ENCODE data around the gene CCR9.

The CCR9 gene

DNA sequence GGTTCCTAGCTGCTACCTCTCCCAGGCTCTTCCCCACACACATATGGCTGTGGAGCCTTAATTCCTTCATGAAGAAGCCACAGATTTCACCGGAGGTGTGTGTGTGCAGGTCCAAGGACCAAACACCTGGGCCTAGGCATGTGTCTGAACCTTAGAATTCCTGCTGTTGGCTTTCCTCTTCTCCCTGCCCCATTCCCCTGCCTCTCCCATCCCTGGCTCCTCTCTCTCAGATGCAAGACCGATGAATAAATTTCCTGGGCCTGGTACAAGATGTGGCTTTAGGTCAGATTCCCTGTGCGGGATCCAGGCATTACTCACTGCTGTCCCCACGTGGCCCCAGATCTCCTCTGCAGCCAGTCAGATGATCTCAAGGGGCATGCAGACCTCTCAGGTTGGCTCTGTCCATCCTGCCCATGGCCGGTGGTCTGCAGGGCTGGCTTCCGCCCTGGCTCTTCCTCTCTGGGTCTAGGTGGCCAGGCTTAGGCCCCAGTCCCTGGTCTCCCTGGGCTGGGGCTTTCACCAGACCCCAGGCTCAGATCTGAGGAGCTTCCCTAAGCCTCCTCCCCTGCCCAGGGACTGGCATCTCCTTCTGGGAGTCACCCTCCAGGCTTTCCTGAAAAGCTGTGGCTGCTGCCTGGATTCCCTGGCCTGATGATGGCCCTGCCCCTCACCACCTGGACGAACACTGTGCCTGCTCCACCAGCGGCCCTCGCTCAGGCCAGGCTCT is 20.5 kb downstream of the CCR9 start:
- intact Hi-C loops (cut with DNase I) = no loop called here
- DNase-seq = no peak

GRCh38 chr3:45907769-45908705 is 21.7 kb downstream of the CCR9 start:
- intact Hi-C loops (cut with DNase I) = no loop called here
- DNase-seq = no peak

GRCh38 chr3:45908761-45909160 is 22.4 kb downstream of the CCR9 start:
- DNase-seq = no peak

DNA sequence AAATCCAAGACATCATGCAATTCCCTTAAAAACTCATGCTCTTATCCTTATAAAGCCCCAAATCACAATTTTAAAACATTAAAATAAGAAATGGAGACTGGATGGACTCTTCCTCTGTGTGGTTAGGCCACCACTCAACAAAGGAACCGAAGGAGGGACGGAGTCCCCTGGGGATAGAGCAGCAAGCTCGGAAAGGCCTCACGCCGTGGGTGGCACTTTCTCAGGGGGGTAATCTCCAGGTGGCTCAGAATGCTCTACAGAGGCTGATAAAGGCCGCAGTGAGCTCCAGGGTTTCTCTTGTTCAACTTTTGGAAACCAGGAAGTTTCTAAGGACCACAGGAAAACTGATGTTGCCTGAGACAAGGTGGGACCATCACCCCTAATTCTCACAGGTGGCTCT is 23.2 kb downstream of the CCR9 start:
- DNase-seq = no peak
- intact Hi-C loops (cut with DNase I) = no loop called here

More at GRCh38 chr3:45908761-45909160, 22.4 kb downstream of the CCR9 start:
- intact Hi-C loops (cut with DNase I) = no loop called here

- DNase-seq = no peak
- intact Hi-C loops (cut with DNase I) = no loop called here
Measured at GRCh38 chr3:45910892-45911291, 24.5 kb downstream of the CCR9 start.

DNA sequence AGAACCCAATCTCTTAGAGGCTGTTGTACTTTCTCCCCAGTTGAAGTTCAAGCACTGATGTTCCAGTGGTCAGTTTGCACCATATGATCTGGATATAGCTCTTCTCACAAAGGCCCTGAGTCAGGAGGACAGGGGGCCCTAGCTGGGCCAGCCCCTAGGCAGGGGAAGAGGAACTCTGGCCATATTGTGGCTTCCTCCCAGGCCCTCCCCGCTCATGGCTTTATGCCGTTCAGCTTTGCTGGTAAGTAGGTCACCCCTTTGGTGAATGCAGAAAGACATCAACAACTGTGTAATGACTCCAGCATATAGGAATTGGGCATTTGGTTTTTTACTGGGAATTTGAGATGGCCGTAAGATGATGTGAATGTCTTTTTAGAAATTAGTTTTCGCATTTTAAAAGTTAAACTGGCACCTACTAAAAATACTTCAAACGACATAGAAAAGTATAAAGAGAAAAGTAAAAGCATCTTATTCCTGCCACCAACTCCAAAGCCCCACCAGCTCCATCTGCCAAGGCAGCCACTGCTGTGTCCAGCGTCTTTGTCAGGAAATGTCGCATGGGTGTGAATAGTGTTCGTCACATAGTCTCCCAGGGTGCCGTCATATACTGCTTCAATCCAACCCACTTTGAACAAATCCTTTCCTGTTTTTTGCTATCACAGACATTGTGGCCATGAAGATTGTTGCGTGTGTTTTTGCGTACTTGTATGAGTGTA is 25.3 kb downstream of the CCR9 start:
- DNase-seq = no peak
- intact Hi-C loops (cut with DNase I) = no loop called here

GRCh38 chr3:45912435-45912834 is 26.1 kb downstream of the CCR9 start:
- intact Hi-C loops (cut with DNase I) = no loop called here
- DNase-seq = no peak

DNA sequence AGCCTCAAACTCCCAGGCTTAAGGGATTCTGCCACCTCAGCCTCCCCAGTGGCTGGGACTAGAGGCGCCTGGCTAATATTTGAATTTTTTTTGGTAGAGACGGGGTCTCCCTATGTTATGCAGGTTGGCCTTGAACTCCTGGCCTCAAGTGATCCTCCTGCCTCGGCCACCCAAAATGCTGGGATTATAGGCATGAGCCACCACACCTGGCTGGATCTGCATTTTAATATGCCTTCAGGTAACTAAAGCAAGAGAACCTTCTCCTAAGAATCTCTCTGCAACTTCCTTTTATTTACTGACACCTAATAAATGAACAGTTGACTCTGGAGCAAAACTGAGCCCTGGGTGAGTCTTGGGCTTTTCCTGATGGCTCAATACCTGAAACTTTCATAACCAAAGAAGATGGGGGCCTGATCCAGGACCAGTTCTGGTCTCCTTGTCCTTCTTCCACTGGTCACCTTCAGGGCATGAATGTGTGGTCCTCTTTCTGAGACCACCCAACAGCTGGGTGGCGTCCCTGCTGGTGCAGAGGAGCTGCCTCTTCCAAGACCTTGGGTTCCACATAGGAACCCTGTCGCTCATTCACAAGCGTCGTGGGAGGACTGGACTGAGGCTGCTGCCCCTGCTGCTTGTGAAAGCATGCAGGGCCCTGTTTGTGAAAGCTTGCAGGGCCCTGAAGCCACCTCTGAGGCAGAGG is 28.2 kb downstream of the CCR9 start:
- no peak for DNase-seq
- intact Hi-C loops (cut with DNase I) = no loop called here

- intact Hi-C loops (cut with DNase I) = no loop called here
- DNase-seq = no peak
Measured at GRCh38 chr3:45915059-45915439, 28.7 kb downstream of the CCR9 start.

DNA sequence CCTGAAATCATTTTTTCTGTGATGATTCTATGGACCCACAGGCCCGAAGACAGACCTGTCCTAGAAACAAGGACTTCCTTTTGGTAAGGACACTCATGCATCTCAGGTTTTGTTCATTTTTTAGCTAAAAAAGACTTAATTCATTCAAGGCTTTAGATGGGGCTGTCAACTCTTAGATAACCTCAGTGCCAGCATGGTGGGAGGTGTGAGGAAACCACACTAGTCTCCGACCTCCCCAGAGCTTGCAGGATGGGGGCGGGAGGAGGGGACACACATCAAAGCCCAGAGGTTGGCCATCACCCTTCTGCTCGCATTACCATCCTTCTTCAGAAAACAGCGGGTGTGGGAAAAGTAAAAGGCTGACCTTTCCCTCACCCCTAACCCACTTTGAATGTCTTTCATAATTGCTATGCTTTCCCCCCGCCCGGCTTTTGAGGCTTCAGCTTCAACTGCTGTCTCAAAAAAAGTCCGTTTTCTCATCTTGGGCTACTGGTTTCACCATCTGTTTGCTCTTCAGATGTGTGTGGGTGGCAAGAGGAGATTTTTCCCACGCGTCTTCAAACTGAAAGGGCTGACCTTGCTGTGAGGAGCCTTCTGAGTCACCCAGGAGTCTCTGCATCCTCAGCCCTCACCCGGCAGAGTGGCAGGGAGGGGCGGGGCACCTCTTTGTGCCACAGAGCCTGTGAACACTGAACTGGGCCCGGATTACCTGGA is 29.3 kb downstream of the CCR9 start:
- peak in 2 of 10 donors; percentile 26 to 72 for DNase-seq
- intact Hi-C loops (cut with DNase I) = no loop called here

DNA sequence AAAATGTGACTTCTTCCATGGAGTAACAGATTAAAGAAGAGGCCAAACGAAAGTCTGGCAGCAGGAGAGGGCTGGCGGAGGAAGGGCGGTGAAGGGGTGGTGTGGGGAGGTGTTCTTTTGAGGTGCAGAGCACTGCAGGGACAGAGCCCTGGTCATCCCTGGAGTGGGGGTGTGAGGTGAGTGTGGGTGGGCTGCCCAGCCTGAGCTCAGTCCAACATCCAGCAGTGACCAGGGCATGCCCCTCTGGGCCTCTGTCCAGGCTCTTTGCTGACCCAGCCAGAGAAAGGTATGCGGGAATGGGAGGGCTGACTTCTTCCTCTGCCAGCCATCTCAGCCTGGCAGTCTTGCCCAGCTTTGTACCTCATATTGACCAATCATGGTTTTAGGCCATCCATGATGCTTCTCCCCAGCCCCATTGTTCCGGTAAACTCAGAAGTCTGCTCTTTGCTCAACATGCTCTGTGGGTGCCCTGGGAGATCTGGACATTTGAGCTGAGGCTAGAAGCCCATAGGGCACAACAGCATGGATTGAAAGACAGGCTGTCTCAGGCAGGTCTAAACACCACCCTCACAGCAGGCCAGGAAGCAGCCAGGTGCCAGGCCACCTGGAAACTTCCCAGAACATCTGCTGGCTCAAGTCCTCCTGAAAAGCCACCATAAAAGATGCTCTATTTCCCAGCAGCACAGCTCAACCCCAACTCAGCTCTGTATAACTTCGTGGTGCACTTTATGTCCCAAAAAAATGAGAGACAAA is 31.0 kb downstream of the CCR9 start:
- intact Hi-C loops (cut with DNase I) = no loop called here
- DNase-seq = no peak

- DNase-seq = peak in 1 of 10 donors; percentile 73
- intact Hi-C loops (cut with DNase I) = no loop called here
Measured at GRCh38 chr3:45921158-45922038, 35.1 kb downstream of the CCR9 start.

- intact Hi-C loops (cut with DNase I) = no loop called here
- DNase-seq = no peak
Measured at GRCh38 chr3:45922039-45922326, 35.6 kb downstream of the CCR9 start.

GRCh38 chr3:45922950-45923590 is 36.7 kb downstream of the CCR9 start:
- intact Hi-C loops (cut with DNase I) = no loop called here
- DNase-seq = no peak

DNA sequence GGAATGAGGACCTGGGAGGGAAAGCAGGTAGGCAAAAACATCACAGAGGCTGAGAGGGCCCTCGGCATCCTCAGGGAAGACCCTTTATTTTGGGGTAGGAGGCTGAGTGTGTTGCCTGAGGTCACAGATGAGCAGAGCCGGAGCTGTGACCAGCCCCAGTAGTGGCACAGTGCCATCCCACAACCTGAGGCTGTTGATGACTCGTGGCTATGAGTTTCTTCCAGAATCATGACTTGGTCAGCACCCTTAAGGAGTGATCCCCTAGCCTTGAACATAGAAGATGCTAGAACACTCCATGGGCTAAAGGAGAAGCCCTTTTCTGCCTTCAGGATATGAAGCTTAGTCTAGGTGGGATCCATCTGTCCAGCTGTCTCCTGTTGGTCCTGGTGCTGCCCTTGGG is 37.4 kb downstream of the CCR9 start:
- no peak for DNase-seq
- intact Hi-C loops (cut with DNase I) = no loop called here

DNA sequence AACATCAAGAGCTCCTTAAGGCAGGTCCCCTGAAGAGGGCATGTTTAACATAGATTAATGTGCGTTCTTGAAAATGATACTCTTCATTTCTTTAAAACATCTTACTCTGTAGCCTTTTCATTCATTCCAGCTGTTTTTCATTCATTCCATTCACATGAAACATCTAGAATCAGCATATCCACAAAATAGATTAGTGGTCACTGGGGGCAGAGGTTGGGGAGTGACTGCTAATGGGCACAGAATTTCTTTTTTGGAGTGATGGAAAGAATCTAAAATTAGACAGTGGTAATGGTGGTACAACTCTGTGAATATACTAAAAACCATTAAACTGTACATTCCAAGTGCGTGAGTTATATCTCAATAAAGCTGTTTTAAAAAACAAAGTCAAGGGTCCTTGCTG is 41.5 kb downstream of the CCR9 start:
- intact Hi-C loops (cut with DNase I) = loop anchor here (5.0 kb wide), 1 partner anchor 166 kb away; no protein-coding TSS in a partner anchor
- DNase-seq = no peak

DNA sequence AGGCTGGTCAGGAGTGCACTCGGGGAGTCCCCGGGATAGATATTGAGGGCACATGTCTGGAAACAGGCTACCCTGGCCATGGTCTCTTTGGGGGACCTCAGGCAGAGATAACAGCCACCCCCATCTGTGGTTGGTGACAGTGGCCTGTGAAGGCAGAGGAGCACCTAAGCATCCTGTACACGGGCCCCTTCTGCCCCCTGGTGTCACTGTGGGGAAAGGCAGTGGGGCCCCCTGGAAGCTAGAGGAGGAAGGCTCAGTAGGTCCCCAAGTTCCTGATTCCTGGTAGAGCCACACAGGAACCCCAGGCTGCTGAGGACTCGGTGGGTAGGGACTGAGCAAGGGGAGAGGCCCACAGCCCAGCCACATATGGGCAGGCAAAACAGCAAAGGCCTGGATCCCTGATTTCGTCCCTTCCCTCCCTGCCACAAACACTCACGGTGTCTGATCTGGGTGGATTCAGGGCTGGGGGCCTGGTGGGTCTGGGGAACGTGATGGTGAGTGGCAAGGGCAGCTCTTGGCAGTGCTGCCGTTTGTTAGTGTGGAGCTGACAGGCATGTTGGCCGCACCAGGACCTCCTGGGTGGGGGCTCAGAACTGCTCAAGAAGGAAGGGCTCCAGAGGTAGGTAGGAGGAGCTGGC is 42.8 kb downstream of the CCR9 start:
- intact Hi-C loops (cut with DNase I) = loop anchor here (5.0 kb wide), 1 partner anchor 167 kb away; no protein-coding TSS in a partner anchor
- DNase-seq = peak; percentile 28 to 93 (median 61)

All from posterior cingulate gyrus (tissue), 11 donors.